ENCODE measurements around the gene CASK.

Gene CASK

GRCh38 chrX:41730081-41730480 lies 193.3 kb downstream of the CASK start:
- DNase-seq (ENCODE audit: low read depth), result no peak
- TF ChIP-seq CTCF (IDR thresholded peaks at IDR 0.05; ENCODE audit: low read depth, low read length, missing control alignments), result no peak
- H3K4me3 ChIP-seq (ENCODE audit: low read depth, low read length), result no peak overlapping the region

GRCh38 chrX:41728125-41728524 lies 195.2 kb downstream of the CASK start:
- no peak for DNase-seq (ENCODE audit: low read depth)
- TF ChIP-seq CTCF (IDR thresholded peaks at IDR 0.05; ENCODE audit: low read depth, low read length, missing control alignments), result no peak
- no peak overlapping the region for H3K4me3 ChIP-seq (ENCODE audit: low read depth, low read length)

GRCh38 chrX:41723826-41724225 lies 199.5 kb downstream of the CASK start, which contains the start of gene GPR82:
TSS of gene GPR82 (plus strand) at chrX:41724181. CDS start at chrX:41727027, 2,846 bp downstream.
- TF ChIP-seq CTCF (IDR thresholded peaks at IDR 0.05; ENCODE audit: low read depth, low read length, missing control alignments), result no peak
- DNase-seq (ENCODE audit: low read depth), result no peak
- no peak within 1 kb of the TSS for H3K4me3 ChIP-seq (ENCODE audit: low read depth, low read length)

GRCh38 chrX:41722816-41723618 lies 200.3 kb downstream of the CASK start:
- DNase-seq (ENCODE audit: low read depth), result no peak
- H3K4me3 ChIP-seq (ENCODE audit: low read depth, low read length), result no peak overlapping the region
- no peak for TF ChIP-seq CTCF (IDR thresholded peaks at IDR 0.05; ENCODE audit: low read depth, low read length, missing control alignments)

- DNase-seq (ENCODE audit: low read depth), result no peak
- no peak overlapping the region for H3K4me3 ChIP-seq (ENCODE audit: low read depth, low read length)
- no peak for TF ChIP-seq CTCF (IDR thresholded peaks at IDR 0.05; ENCODE audit: low read depth, low read length, missing control alignments)
Measured at GRCh38 chrX:41722214-41722613, 201.1 kb downstream of the CASK start.

- no peak overlapping the region for H3K4me3 ChIP-seq (ENCODE audit: low read depth, low read length)
- TF ChIP-seq CTCF (IDR thresholded peaks at IDR 0.05; ENCODE audit: low read depth, low read length, missing control alignments), result no peak
- no peak for DNase-seq (ENCODE audit: low read depth)
Measured at GRCh38 chrX:41721590-41721989, 201.8 kb downstream of the CASK start.

Measured in GM12864 (cell line).